ENCODE measurements around the gene OPTC.

DNA sequence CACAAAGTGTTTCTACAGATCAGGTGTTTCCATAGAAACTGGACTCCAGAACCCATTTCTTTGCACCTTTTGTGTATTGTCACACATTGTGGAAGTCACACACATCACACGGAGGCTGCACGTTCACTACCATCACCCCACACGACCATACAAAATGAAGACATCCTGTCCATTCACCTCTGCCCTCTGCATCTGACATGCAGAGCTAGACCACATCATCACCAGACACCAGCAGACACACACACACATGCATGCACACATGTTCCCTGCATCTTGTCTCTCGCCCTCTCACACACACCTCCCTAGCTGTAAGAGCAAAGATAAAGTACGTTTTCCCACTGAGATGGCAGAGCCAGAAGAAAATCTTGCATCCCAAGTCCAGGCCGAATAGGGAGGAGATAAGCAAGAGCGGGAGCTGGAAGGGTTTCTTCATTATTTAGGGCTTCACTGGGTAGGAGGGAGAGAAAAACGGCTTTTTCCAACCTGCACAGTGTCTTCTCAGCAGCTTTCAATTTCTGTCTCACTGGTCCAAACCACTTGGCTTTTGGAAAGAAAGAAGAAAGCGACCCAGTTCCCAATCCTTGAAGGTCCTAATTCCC is 17.6 kb upstream of the OPTC start:
- no peak for TF ChIP-seq CTCF (IDR thresholded peaks at IDR 0.05 in 2 of 3, conservative IDR thresholded peaks at IDR 0.05 in 1 of 3; ENCODE audit: insufficient read depth in 2 of 3, low read depth in 1 of 3, low read length in 3 of 3)
- no peak for TF ChIP-seq MYC (IDR thresholded peaks at IDR 0.05; ENCODE audit: low read depth, low read length)
- no peak for TF ChIP-seq MYC (CRISPR knock-in tag; IDR thresholded peaks at IDR 0.05; ENCODE audit: borderline replicate concordance, low read depth)
- TF ChIP-seq TCF3 (CRISPR knock-in tag; IDR thresholded peaks at IDR 0.05), result no peak
- no peak for TF ChIP-seq TARDBP (IDR thresholded peaks at IDR 0.05)
- no peak for TF ChIP-seq ZFX (CRISPR knock-in tag; IDR thresholded peaks at IDR 0.05)
- no peak for TF ChIP-seq SETDB1 (IDR thresholded peaks at IDR 0.05; ENCODE audit: low read length)
- TF ChIP-seq POLR2A (conservative IDR thresholded peaks at IDR 0.05), result no peak
- no peak for TF ChIP-seq DACH1 (IDR thresholded peaks at IDR 0.05; ENCODE audit: partially characterized antibody)
- no peak for TF ChIP-seq YBX1 (IDR thresholded peaks at IDR 0.05)
- TF ChIP-seq KLF10 (CRISPR knock-in tag; IDR thresholded peaks at IDR 0.05), result no peak
- no peak for TF ChIP-seq CHCHD3 (CRISPR knock-in tag; IDR thresholded peaks at IDR 0.05)

All from K562 (cell line).